Measurements from ENCODE around the gene AXIN1.

AXIN1 gene

GRCh38 chr16:242281-242680 is 110.2 kb downstream of the AXIN1 start:
- no peak for DNase-seq (ENCODE audit: low read depth, low spot score)

DNA sequence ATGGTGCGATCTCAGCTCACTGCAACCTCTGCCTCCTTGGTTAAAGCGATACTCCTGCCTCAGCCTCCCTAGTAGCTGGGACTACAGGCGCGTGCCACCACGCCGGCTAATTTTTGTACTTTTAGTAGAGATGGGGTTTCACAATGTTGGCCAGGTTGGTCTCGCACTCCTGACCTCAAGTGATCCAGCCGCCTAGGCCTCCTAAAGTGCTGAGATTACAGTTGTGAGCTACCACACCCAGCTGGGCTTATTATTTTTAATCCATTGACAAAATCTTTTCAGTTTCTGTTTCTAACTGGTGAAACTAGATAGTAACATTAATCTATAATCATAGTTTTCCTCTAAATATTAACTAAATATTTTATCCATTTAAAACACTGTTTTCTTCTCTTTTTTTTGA is 112.0 kb downstream of the AXIN1 start:
- no peak for DNase-seq (ENCODE audit: low read depth, low spot score)

- no peak for DNase-seq (ENCODE audit: low read depth, low spot score)
These were observed 112.6 kb downstream of the AXIN1 start for GRCh38 chr16:239948-240277.

Measured in activated naive CD8-positive, alpha-beta T cell treated with anti-CD3 and anti-CD28 coated beads, Interleukin-2, amount 50 U/mL, for 16 hours (primary cell).